HCT116 (cell line): Measurements from ENCODE around the gene COA7. TPM values are rescaled to one million over a fixed set of nuclear protein-coding genes. Genes with fewer than 3 reads are reported as not detected.

Experiments used
- ATAC-seq: fragments of 200-7000 bp; cut with Tn5 transposase; 2 replicates; pipeline ENCODE4 v1.9.1; 2020; ENCODE audit warnings: mild to moderate bottlenecking, moderate library complexity
- BruUV-seq: library from RNA; stranded (reverse); fragments of 400-500 nt; replicated peaks from 2 replicates; lab custom pipeline; 2021; lab: Mats Ljungman, UMichigan
- CTCF ChIA-PET: fragments of 300-600 bp; sonication (Branson Sonifier 250); formaldehyde crosslinking; loops from one replicate; lab custom pipeline; 2021; ENCODE audit warnings: antibody characterized with exemption; lab: Charles Lee
- POLR2A ChIA-PET: fragments of 300-600, 350-600 bp; sonication (Branson Sonifier 250); formaldehyde crosslinking; loops from one replicate; lab custom pipeline; 2021; ENCODE audit warnings: antibody characterized with exemption; lab: Charles Lee
- RAD21 ChIA-PET, 2 experiments: fragments of 300-600 bp; sonication (Branson Sonifier 250); formaldehyde crosslinking; loops; one replicate each; lab custom pipeline; 2023; ENCODE audit warnings: low total read pairs in 2 of 2; ENCODE audit not compliant: uncharacterized antibody in 2 of 2, unreplicated experiment in 2 of 2, low non-redundant PET in 1 of 2; lab: Charles Lee
- DNase-seq: peaks from one replicate; pipeline ENCODE4 v3.0.0-alpha.2; 2010; ENCODE audit warnings: low read depth, low spot score
- H2AFZ ChIP-seq: fragments of 200-600 bp; shearing (Covaris generic), sonication (generic); 2 replicates; pipeline ENCODE4 v1.6.1; 2017; ENCODE audit warnings: low read depth, mixed run types, mixed read lengths, antibody characterized with exemption, low read length; ENCODE audit not compliant: poor library complexity, severe bottlenecking
- H3K27ac ChIP-seq: 2 replicates; pipeline ENCODE4 v1.5.1; 2012; ENCODE audit warnings: low read depth, low read length
- H3K27me3 ChIP-seq: fragments of 200-600 bp; sonication (generic); 2 replicates; pipeline ENCODE4 v1.6.1; 2016; ENCODE audit warnings: mixed run types, low read length, mixed read lengths; ENCODE audit not compliant: insufficient read depth
- H3K36me3 ChIP-seq, 2 experiments: fragments of 200-500 bp in 1 of 2; fragments of 200-600 bp in 1 of 2; sonication (Bioruptor generic) in 1 of 2; sonication (generic) in 1 of 2; 2 replicates each; pipeline versions ENCODE4 v1.5.1 to v1.6.1; 2014 to 2016; ENCODE audit warnings: low read length in 2 of 2, inconsistent platforms in 1 of 2, mixed read lengths in 1 of 2, mixed run types in 1 of 2; ENCODE audit not compliant: insufficient read depth in 2 of 2, control insufficient read depth in 1 of 2
- H3K4me1 ChIP-seq, 2 experiments: fragments of 200-600 bp in 1 of 2; sonication (generic) in 1 of 2; 2 replicates each; pipeline versions ENCODE4 v1.5.1 to v1.6.1; 2012 to 2017; ENCODE audit warnings: low read length in 2 of 2, inconsistent platforms in 1 of 2, mild to moderate bottlenecking in 1 of 2, mixed read lengths in 1 of 2, mixed run types in 1 of 2, moderate library complexity in 1 of 2; ENCODE audit not compliant: insufficient read depth in 2 of 2, control insufficient read depth in 1 of 2
- H3K4me2 ChIP-seq: fragments of 200-600 bp; sonication (generic); 2 replicates; pipeline ENCODE4 v1.6.1; 2017; ENCODE audit warnings: mixed run types, low read length, mixed read lengths
- H3K4me3 ChIP-seq, 2 experiments: fragments of 200-600 bp in 1 of 2; sonication (generic) in 1 of 2; replicated peaks in 1 of 2; 2 replicates each; pipeline ENCODE4 v1.5.1; 2011 to 2016; ENCODE audit warnings: low read length in 2 of 2, control low read depth in 1 of 2, low read depth in 1 of 2, mild to moderate bottlenecking in 1 of 2, mixed read lengths in 1 of 2, mixed run types in 1 of 2
- H3K79me2 ChIP-seq: fragments of 200-600 bp; sonication (generic); 2 replicates; pipeline ENCODE4 v1.6.1; 2017; ENCODE audit warnings: mild to moderate bottlenecking, mixed run types, low read length, moderate library complexity, mixed read lengths; ENCODE audit not compliant: insufficient read depth
- H3K9ac ChIP-seq: fragments of 200-600 bp; sonication (generic); 2 replicates; pipeline ENCODE4 v1.6.1; 2016; ENCODE audit warnings: low read length, mixed read lengths
- H3K9me2 ChIP-seq: fragments of 200-600 bp; sonication (generic), shearing (Covaris generic); 2 replicates; pipeline ENCODE4 v1.6.1; 2017; ENCODE audit warnings: mixed run types, mild to moderate bottlenecking, moderate library complexity; ENCODE audit not compliant: insufficient read depth
- H3K9me3 ChIP-seq, 2 experiments: fragments of 200-500 bp in 1 of 2; fragments of 200-600 bp in 1 of 2; sonication (Bioruptor generic) in 1 of 2; sonication (generic) in 1 of 2; 2 replicates each; pipeline ENCODE4 v1.6.1; 2014 to 2017; ENCODE audit warnings: low read length in 2 of 2, mixed read lengths in 2 of 2, inconsistent platforms in 1 of 2, low read depth in 1 of 2, mild to moderate bottlenecking in 1 of 2, mixed run types in 1 of 2, moderate library complexity in 1 of 2; ENCODE audit not compliant: control insufficient read depth in 1 of 2, insufficient read depth in 1 of 2
- H4K20me1 ChIP-seq: fragments of 200-600 bp; sonication (generic), shearing (Covaris generic); 2 replicates; pipeline ENCODE4 v1.6.1; 2017; ENCODE audit warnings: mixed run types, mild to moderate bottlenecking, moderate library complexity; ENCODE audit not compliant: insufficient read depth
- CBX3 ChIP-seq: IDR thresholded peaks from 2 replicates; pipeline ENCODE4 v1.6.1; 2012; ENCODE audit warnings: low read depth
- CEBPB ChIP-seq: IDR thresholded peaks from 2 replicates; pipeline ENCODE4 v1.6.1; 2012; ENCODE audit warnings: low read depth
- EGR1 ChIP-seq: IDR thresholded peaks from 2 replicates; pipeline ENCODE4 v1.6.1; 2012; ENCODE audit warnings: low read depth
- ELF1 ChIP-seq: IDR thresholded peaks from 2 replicates; pipeline ENCODE4 v1.6.1; 2012; ENCODE audit warnings: low read depth, borderline replicate concordance
- EZH2 ChIP-seq: fragments of 200-600 bp; sonication (generic); IDR thresholded peaks from 2 replicates; pipeline ENCODE4 v1.6.1; 2017; ENCODE audit warnings: antibody characterized with exemption, mixed run types
- EZH2phosphoT487 ChIP-seq: fragments of 200-600 bp; IDR thresholded peaks from 2 replicates; pipeline ENCODE4 v1.6.1; 2018; ENCODE audit warnings: antibody characterized with exemption, borderline replicate concordance
- JUND ChIP-seq: IDR thresholded peaks from 2 replicates; pipeline ENCODE4 v1.6.1; 2012
- POLR2A ChIP-seq: IDR thresholded peaks from 2 replicates; pipeline ENCODE4 v1.7.0; 2011; ENCODE audit warnings: borderline replicate concordance; ENCODE audit not compliant: insufficient read depth, insufficient read length; ENCODE audit errors: extremely low read depth
- POLR2AphosphoS5 ChIP-seq: IDR thresholded peaks from 2 replicates; pipeline ENCODE4 v1.6.1; 2011; ENCODE audit warnings: mild to moderate bottlenecking, low read depth, low read length, moderate library complexity
- RAD21 ChIP-seq: IDR thresholded peaks from 2 replicates; pipeline ENCODE4 v1.6.1; 2012; ENCODE audit warnings: low read depth, mild to moderate bottlenecking
- SIN3A ChIP-seq: IDR thresholded peaks from 2 replicates; pipeline ENCODE4 v1.6.1; 2012; ENCODE audit warnings: low read depth
- SP1 ChIP-seq: IDR thresholded peaks from 2 replicates; pipeline ENCODE4 v1.6.1; 2012; ENCODE audit warnings: low read depth
- TCF7L2 ChIP-seq: IDR thresholded peaks from 2 replicates; pipeline ENCODE4 v1.7.0; 2011; ENCODE audit warnings: borderline replicate concordance, inconsistent platforms; ENCODE audit not compliant: insufficient read depth, insufficient read length; ENCODE audit errors: extremely low read depth
- YY1 ChIP-seq: IDR thresholded peaks from 2 replicates; pipeline ENCODE4 v1.6.1; 2011; ENCODE audit warnings: low read length, low read depth, moderate library complexity, mild to moderate bottlenecking; ENCODE audit not compliant: insufficient replicate concordance; ENCODE audit errors: extremely low read depth
- ZFX ChIP-seq: fragments of 450-650 bp; IDR thresholded peaks from 2 replicates; pipeline ENCODE4 v1.6.1; 2017
- ZNF274 ChIP-seq: fragments of 200-500 bp; sonication (Bioruptor generic); IDR thresholded peaks from 2 replicates; pipeline ENCODE4 v1.6.1; 2014; ENCODE audit warnings: mild to moderate bottlenecking, low read depth, low read length, inconsistent platforms
- intact Hi-C: fragments of 100-400 bp; cut with micrococcal nuclease; formaldehyde crosslinking; loops from 2 replicates; pipeline ENCODE4 v1.10.0; 2022
- total RNA-seq: library from RNA; stranded (reverse); gene quantifications from one replicate; pipeline ENCODE4 v1.2.1, GENCODE V29; 2021; ENCODE audit not compliant: unreplicated experiment
- TF ChIP-seq, protein P1 (sequence below): IDR thresholded peaks from 2 replicates; pipeline ENCODE4 v1.6.1; 2012
- TF ChIP-seq, protein P2 (sequence below): IDR thresholded peaks from 2 replicates; pipeline ENCODE4 v1.6.1; 2012; ENCODE audit warnings: low read depth
- TF ChIP-seq, protein P3 (sequence below), 3 experiments: fragments of 200-600 bp in 1 of 3; sonication (generic) in 1 of 3; IDR thresholded peaks in 2 of 3; conservative IDR thresholded peaks in 1 of 3; 2 replicates each; pipeline ENCODE4 v1.5.1; 2012 to 2017; ENCODE audit warnings: low read depth in 2 of 3, low read length in 2 of 3, antibody characterized with exemption in 1 of 3, borderline replicate concordance in 1 of 3, control low read depth in 1 of 3, mild to moderate bottlenecking in 1 of 3, mixed read lengths in 1 of 3, mixed run types in 1 of 3, moderate library complexity in 1 of 3; ENCODE audit not compliant: insufficient read depth in 1 of 3

Gene COA7
- total RNA-seq, 1 experiment from 2014 or later = 43.6 TPM

DNA sequence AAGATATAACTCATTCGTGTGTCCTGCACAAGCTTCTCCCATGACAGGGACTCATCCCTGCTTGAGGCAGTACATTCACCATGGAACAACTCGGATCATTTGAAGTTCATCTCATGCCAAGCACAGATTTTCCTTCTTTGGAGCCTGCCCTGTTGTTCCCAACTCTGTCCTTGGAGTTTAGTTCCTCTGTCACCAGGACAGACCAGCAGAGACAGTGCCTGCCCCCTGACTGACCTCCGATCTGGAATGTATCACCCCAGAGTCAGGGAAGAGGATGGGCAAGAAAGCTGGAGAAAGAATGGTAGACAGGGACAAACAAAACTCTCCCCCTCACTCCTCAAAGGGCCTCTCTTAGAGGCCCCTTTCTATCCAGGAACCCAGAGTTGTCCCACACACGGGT lies 60.2 kb downstream of the COA7 start:
- DNase-seq (no peak), ATAC-seq (no peak)
- H3K4me3 ChIP-seq = no peak overlapping the region
- H3K27ac ChIP-seq = no peak overlapping the region
- no peak for TF ChIP-seq CBX3
- no peak for TF ChIP-seq SP1
- TF ChIP-seq, protein P1, sequence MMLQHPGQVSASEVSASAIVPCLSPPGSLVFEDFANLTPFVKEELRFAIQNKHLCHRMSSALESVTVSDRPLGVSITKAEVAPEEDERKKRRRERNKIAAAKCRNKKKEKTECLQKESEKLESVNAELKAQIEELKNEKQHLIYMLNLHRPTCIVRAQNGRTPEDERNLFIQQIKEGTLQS = no peak
- no peak for TF ChIP-seq CEBPB
- TF ChIP-seq, protein P2, sequence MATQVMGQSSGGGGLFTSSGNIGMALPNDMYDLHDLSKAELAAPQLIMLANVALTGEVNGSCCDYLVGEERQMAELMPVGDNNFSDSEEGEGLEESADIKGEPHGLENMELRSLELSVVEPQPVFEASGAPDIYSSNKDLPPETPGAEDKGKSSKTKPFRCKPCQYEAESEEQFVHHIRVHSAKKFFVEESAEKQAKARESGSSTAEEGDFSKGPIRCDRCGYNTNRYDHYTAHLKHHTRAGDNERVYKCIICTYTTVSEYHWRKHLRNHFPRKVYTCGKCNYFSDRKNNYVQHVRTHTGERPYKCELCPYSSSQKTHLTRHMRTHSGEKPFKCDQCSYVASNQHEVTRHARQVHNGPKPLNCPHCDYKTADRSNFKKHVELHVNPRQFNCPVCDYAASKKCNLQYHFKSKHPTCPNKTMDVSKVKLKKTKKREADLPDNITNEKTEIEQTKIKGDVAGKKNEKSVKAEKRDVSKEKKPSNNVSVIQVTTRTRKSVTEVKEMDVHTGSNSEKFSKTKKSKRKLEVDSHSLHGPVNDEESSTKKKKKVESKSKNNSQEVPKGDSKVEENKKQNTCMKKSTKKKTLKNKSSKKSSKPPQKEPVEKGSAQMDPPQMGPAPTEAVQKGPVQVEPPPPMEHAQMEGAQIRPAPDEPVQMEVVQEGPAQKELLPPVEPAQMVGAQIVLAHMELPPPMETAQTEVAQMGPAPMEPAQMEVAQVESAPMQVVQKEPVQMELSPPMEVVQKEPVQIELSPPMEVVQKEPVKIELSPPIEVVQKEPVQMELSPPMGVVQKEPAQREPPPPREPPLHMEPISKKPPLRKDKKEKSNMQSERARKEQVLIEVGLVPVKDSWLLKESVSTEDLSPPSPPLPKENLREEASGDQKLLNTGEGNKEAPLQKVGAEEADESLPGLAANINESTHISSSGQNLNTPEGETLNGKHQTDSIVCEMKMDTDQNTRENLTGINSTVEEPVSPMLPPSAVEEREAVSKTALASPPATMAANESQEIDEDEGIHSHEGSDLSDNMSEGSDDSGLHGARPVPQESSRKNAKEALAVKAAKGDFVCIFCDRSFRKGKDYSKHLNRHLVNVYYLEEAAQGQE = no peak
- no peak for TF ChIP-seq ELF1
- TF ChIP-seq SIN3A = no peak
- no peak for TF ChIP-seq RAD21
- TF ChIP-seq ZFX = no peak
- no peak for TF ChIP-seq POLR2AphosphoS5
- no peak for TF ChIP-seq EGR1
- TF ChIP-seq TCF7L2 = no peak
- no peak for TF ChIP-seq EZH2phosphoT487
- TF ChIP-seq JUND = no peak
- TF ChIP-seq YY1 = no peak
- TF ChIP-seq EZH2 = no peak
- TF ChIP-seq ZNF274 = no peak
- no peak for TF ChIP-seq POLR2A
- TF ChIP-seq, protein P3, sequence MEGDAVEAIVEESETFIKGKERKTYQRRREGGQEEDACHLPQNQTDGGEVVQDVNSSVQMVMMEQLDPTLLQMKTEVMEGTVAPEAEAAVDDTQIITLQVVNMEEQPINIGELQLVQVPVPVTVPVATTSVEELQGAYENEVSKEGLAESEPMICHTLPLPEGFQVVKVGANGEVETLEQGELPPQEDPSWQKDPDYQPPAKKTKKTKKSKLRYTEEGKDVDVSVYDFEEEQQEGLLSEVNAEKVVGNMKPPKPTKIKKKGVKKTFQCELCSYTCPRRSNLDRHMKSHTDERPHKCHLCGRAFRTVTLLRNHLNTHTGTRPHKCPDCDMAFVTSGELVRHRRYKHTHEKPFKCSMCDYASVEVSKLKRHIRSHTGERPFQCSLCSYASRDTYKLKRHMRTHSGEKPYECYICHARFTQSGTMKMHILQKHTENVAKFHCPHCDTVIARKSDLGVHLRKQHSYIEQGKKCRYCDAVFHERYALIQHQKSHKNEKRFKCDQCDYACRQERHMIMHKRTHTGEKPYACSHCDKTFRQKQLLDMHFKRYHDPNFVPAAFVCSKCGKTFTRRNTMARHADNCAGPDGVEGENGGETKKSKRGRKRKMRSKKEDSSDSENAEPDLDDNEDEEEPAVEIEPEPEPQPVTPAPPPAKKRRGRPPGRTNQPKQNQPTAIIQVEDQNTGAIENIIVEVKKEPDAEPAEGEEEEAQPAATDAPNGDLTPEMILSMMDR (IDR thresholded peaks at IDR 0.05 in 2 of 3, conservative IDR thresholded peaks at IDR 0.05 in 1 of 3; ENCODE audit: borderline replicate concordance in 1 of 3, insufficient read depth in 1 of 3, low read depth in 2 of 3, low read length in 2 of 3) = no peak
- no peaks in the 10 kb centered on the region for H3K9me3 ChIP-seq
- peaks cover 0 to 5% of the 10 kb centered on the region in 2 experiments; a peak in 1 of 4 replicates for H3K4me1 ChIP-seq
- intact Hi-C loops = no loop called here
- ChIA-PET CTCF (no interaction called here), RAD21 (no interaction called here), POLR2A (no interaction called here)
- BruUV-seq = no TSS peak
- no peak overlapping the region for H3K9ac ChIP-seq
- no peaks in the 10 kb centered on the region for H4K20me1 ChIP-seq
- no peaks in the 10 kb centered on the region for H3K27me3 ChIP-seq
- no peak overlapping the region for H2AFZ ChIP-seq
- H3K79me2 ChIP-seq = no peaks in the 10 kb centered on the region
- H3K4me2 ChIP-seq = no peak overlapping the region
- no peaks in the 10 kb centered on the region for H3K36me3 ChIP-seq
- no peaks in the 10 kb centered on the region for H3K9me2 ChIP-seq
